ENCODE data around the gene JUNB.
"Not testable (repeated sequence)": the region's sequence is repeated elsewhere in the genome, so short reads cannot be mapped to it uniquely, and the experiment has no call there.

Gene JUNB

DNA sequence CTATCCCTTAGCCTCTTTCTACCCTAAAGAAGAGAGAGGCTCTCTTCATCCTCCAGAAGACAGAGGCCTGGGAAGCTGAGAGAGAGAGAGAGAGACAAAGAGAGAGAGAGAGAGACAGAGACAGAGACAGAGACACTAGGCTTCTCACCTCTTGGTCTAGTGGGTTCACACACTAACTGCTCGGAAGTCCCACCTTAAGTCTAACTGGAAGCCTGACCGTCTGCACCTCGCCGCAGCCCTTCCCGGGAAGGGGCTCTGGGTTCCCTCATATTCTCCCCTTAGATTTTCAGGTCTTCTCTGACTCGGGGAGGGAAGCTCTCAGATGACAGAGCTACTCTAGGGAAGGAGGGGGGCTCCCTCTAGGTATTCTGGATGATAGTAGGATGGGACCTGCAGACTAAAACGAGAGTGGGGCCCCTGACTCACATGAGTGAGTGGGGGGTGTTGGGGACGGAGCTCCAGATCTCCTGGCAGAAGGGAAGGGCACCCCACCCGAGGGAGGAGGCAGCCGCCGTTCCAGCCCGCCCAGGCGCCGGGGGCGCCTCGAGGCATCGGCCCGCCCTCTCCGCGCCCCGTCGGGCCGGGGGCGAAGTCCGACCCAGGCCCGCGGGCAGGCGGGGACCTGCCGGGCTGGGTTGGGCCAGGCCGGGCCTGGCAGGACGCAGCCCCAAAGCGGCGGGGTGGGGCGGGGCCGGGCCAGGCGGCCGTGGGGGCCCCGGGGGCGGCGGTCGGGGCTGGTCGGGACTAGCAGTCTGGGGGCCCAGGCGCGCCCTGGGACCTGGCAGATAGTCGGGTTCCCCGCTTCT is 2.0 kb upstream of the JUNB start:
- no peak for DNase-seq (ENCODE audit: low read depth)

DNA sequence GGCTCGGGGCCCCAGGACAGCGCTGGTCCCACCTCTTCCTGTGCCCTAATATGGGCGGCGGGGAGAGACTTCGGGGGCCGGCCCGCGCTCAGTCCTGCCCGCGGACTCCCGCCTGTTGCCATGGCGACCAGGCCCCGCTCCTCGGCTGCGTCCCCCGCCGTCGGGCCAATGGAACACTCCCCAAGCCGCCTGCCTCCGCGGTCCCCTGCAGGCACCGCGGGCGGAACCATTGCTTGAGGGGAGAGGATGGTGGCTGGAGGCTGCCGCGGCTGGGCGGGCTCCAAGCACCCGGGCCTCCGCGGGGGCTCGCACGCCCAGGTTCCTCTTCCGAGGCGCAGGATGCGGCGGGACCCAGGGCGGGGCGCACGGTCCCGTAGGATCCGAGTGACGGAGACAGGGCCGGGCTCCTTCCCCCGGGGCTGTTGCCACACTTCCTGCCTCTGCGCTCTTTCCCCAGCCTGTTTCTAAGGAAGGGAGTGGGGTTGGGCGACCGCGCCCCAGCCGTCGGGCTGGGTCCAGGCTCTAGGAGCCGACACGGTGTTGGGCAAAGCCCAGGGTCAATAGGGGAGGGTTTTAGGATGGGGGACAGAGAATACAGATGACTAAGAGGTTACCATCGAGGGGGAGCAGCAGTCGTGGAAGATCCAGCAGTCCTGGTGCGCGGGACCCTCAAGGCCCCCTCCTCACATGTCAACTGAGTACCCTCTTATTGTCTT is 1.2 kb upstream of the JUNB start:
- DNase-seq (ENCODE audit: low read depth) = no peak

DNA sequence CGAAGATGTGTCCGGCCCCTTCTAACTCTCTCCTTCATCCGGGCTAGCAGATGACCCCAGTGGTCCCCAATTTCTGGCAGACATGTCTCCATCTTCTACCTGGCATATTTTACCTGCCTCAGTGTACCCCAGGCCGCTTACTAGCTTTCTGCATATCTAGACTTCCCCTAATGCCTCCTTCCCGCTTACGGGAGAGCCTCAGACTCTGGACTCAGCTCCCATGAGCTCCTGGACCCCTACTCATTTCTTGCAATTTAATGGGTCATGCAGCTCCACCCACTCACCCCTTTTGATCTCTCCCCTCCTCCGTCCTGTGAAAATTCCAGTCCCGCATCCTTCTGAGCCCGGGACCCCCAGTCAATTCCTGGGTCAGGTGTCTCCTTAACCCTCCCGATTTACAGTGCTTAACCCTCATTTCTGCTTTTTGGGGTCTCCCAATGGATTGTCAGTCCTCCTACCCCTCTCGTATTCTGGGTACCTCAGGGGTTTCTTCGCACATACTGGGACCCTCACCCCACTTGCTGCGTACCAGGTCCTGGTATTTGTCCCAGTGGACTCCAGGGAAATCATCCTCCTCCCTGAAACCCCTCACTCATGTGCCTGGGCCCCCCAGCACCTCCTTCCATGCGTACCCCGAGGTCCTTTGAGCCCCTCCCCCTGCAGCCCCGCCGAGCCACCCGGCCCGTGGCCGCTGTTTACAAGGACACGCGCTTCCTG is 500 bp upstream of the JUNB start:
- DNase-seq (ENCODE audit: low read depth) = no peak

DNA sequence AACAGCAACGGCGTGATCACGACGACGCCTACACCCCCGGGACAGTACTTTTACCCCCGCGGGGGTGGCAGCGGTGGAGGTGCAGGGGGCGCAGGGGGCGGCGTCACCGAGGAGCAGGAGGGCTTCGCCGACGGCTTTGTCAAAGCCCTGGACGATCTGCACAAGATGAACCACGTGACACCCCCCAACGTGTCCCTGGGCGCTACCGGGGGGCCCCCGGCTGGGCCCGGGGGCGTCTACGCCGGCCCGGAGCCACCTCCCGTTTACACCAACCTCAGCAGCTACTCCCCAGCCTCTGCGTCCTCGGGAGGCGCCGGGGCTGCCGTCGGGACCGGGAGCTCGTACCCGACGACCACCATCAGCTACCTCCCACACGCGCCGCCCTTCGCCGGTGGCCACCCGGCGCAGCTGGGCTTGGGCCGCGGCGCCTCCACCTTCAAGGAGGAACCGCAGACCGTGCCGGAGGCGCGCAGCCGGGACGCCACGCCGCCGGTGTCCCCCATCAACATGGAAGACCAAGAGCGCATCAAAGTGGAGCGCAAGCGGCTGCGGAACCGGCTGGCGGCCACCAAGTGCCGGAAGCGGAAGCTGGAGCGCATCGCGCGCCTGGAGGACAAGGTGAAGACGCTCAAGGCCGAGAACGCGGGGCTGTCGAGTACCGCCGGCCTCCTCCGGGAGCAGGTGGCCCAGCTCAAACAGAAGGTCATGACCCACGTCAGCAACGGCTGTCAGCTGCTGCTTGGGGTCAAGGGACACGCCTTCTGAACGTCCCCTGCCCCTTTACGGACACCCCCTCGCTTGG is 966 bp downstream of the JUNB start:
- DNase-seq (ENCODE audit: low read depth) = no peak

DNA sequence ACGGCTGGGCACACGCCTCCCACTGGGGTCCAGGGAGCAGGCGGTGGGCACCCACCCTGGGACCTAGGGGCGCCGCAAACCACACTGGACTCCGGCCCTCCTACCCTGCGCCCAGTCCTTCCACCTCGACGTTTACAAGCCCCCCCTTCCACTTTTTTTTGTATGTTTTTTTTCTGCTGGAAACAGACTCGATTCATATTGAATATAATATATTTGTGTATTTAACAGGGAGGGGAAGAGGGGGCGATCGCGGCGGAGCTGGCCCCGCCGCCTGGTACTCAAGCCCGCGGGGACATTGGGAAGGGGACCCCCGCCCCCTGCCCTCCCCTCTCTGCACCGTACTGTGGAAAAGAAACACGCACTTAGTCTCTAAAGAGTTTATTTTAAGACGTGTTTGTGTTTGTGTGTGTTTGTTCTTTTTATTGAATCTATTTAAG is 1.6 kb downstream of the JUNB start:
- no peak for DNase-seq (ENCODE audit: low read depth)

DNA sequence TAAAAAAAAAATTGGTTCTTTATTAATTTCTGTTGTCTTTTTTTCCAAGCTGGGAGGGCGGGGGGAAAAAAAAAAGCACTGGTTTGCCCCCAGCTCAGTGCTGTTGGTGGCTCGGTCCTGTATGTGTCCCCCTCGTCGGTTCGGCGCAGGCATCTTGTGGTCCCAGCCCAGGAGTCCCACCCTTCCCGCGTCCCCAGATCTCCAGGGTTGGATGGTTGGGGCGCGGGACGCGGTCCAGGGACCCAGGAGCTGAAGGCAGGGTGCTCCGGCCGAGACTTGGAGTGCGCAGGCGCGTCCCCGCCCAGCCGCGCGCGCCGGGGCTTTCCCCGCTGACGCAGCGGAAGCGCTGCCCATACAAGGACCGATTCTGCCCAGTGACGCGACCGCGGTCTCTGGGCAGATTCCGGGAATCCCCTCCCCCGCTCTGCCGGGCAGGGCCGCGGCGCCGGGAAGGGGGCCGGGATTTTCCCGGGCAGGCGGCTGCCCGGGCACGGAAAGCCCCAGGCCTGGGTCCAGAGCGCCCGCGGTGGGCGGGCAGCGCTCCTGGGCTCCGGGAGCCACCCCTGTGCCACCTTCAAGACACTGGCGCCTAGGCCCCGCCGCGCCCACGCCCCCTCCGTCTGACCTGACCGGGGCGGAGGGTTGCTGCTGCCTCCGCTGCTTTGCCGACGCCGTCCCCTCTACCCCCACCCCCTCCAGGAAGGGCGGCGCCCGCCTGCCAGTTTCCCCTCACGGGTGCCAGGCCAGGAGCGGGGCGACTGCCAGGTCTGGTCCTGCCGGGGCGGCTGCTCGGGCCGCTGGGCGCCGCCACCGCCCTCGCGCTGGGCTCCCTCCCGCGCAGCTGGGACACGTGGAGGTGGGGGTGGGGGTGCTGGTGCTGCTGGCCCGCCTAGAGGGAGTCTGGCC is 2.3 kb downstream of the JUNB start:
- no peak for DNase-seq (ENCODE audit: low read depth)

DNA sequence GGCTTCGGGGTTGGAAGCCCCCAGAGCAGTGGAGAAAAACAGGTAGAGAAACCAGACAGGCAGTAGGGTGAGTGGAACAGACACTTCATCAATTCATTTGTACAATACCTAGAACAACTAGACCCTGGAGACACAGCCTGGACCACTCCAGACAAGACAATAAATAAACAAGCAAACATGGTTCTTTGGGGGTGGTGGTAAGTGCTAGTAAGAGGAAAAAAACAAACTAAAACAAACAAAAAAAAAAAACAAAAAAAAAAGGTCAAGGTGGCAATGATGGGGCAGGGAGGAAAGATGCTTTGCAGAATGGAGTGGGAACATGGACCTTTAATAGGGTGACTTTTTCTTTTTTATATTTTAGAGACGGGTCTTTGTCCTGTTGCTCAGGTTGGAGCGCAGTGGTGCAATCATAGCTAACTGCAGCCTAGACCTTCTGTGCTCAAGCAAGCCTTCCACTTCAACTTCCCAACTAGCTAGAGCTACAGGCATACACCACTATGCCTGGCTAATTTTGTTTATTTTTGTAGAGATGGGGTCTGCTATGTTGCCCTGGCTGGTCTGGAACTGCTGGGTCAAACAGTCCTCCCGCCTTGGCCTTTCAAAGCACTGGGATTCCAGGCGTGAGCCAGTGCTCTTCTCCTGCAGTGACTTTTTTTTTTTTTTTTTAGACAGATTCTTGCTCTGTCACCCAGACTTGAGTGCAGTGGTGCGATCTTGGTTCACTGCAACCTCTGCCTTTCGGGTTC is 3.1 kb downstream of the JUNB start:
- no peak for DNase-seq (ENCODE audit: low read depth)

DNA sequence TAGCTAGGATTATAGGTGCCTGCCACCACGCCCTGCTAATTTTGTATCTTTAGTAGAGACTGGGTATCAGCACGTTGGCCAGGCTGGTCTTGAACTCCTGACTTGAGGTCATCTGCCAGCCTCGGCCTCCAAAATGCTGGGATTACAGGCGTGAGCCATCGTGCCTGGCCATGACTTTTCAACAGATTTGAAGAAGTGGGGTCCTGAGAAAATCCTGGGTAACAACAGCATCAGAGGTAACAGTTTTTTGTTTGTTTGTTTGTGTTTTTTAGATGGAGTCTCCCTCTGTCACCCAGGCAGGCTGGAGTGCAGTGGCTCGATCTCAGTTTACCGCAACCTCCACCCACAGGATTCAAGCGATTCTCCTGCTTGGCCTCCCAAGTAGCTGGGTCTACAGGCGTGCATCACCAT is 3.7 kb downstream of the JUNB start:
- DNase-seq (ENCODE audit: low read depth) = no peak

DNA sequence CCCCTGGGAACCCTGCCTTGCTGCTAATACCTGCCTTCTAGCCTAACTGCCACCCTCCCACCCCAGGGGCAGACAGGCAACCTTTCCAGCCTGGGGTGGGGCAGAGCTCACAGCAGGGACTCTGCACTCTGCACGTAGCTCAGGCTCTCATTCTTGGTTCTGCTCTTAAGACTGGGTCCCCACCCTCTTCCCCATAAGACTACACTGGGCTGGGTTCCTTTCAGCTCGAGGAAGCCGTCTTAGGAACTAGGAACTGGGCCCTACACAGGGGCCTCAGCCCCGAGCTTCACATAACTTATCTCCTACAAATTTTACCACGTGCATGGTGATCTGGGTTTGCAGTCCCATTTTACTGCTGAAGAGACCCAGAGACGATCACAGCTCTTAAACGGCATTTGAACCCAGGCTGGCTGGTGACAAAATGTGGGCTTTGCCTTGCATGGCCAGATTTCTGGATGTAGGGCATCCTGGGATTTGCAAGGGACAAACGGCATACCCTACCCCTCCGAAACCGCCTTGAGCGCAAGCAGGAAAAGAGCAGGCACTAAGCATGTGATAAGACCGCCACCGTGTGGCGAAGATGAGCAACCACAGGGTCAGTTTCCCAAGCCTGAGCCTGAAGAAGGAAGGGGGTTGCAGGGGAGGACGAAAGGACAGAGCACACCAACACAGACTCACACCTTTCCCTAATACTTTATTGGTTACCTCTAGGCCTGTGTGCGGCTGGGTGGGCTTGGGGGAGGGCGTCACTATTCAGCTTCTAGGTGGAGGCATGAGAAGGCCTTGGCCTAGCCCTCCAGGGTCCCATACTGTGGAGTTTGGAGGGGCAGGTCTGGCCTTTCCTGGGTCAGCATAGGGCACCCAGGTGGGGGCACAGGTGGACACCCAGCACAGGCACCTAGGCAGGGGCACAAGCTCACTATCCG is 5.1 kb downstream of the JUNB start:
- DNase-seq (ENCODE audit: low read depth) = no peak

DNA sequence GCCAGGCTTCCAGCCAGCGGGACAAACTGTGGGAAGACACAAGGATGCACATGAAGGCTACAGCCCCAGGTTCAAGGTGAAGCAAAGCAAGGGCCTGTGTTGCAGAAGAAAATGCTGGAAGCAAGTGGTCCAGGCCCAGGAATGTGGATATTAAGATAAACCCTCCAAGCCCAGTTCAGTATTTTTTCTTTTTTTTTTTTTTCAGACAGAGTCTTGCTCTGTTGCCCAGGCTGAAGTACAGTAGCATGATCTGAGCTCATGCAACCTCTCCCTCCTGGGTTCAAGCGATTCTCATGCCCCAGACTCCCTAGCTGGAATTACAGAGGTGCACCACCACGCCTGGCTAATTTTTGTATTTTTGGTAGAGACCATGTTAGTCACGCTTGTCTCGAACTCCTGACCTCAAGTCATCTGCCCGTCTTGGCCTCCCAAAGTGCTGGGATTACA is 5.9 kb downstream of the JUNB start:
- no peak for DNase-seq (ENCODE audit: low read depth)

DNA sequence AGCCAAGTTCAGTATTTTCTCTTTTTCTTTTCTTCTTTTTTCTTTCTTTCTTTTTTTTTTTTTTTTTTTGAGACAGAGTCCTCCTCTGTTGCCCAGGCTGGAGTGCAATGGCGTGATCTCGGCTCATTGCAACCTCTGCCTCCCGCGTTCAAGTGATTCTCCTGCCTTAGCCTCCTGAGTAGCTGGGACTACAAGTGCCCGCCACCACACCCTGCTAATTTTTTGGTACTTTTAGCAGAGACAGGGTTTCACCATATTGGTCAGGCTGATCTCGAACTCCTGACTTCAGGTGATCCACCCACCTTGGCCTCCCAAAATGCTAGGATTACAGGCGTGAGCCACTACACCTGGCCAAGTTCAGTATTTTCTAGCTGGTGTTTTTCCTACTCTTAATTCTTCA is 6.3 kb downstream of the JUNB start:
- DNase-seq (ENCODE audit: low read depth) = not testable (repeated sequence)

DNA sequence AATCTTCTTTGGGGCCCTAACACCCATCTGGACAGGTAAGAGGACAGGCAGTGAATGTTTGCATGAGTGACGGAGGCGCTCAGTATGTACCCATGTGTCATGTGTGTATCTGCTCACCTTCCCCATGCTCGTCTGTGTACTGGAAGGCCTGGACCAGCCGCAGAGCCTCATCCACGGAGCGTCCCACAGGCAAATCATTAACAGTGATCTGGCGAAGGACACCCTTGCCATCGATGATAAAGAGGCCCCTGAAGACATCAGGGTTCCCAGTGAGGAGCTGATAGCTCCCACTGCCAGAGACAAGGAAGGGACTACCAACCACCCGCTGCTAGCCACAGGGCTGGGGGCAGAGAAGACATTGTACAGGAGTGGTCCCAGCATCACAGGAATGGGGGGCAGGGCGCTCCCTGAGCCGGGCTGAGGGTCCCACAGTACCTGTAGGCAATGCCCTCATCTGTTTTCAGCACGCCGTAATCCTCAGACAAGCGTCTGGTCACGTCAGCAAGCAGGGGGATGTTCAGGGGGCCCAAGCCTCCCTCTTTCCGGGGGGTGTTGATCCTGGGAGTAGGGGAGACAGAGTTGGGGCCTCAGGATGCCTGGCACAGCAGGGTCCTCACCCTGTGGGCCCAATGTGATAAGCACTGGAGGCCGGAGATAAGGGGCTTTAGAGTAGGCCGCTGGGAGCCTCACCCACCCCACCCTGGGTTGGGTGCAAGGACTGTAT is 8.6 kb downstream of the JUNB start:
- DNase-seq (ENCODE audit: low read depth) = no peak

DNA sequence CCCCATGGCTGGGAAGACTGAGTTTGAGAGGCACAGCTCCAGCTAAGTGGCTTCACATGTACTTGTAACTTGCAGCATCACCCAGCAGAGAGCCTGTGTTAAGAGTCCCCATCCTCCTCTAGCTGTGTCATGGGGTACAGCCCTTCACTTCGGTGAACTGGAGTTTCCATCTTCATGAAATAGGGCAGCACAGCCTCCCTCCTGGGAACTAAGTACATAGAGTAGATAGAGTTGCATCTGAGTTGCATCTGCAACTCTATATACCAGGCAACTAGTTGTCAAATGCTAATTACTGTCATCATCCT is 9.1 kb downstream of the JUNB start:
- no peak for DNase-seq (ENCODE audit: low read depth)

DNA sequence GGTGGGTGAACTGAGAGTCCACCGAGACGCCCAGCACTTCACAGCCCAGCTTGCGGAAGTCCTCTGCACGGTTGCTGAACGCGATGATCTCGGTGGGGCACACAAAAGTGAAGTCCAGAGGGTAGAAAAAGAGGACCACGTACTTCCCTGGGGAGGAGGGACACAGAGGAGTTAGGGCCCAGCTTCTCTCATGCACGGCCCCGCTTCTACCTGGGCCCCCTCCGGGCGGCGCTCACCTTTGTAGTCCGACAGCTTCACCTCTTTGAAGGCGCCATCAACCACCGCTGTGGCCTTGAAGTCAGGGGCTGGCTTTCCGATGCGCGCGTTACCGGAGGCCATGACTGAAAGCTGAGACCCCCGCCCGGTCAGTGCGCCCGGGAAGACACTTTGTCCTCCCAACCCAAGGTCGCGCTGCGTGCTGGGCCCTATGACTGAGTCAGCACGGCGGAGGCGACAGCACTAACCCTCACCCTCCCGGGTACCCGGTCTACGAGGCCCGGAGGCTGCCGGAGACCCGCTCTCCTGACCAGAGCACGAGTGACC is 9.7 kb downstream of the JUNB start:
- DNase-seq (ENCODE audit: low read depth) = no peak

DNA sequence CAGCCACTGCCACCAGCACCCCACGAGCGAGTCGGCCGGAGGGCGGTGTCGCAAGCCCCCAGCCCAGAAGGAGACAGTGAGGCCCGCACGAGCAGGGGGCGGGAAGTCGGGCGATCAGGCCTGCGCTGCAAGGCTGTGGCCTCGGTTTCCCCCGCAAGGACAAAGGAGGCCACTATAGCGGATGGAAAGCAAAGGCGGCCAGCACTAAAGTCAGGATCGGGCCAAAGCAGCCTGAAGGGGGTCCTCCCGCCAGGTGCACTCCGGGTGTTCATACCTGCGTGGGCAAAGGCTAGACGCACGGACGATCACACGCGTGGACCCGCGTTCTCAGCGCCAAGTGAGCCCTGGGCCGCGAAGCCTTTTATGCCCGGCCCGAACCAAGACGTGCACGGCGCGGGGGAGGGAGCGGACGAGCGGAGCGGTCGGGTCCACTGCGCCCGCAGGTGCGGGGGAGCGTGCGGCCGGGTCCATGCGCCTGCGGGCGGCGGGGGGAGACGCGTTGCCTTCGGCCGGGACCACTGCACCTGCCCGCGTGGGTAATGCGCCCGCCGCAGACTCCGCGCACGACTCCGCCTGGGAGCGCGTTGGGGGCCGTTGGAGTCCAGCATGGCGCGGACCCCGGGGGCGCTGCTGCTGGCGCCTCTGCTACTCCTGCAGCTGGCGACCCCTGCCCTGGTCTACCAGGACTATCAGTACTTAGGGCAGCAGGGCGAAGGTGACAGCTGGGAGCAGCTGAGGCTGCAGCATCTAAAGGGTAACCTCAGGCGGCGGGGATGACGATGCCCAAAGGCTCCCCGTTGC is 10.4 kb downstream of the JUNB start, which contains the start of the genes PRDX2 and THSD8:
Gene PRDX2, minus strand, starts transcription at position 335 of the 801 bp plus-strand sequence. CDS start 539 bp downstream, outside the sequence.
Gene THSD8, plus strand, starts transcription at position 604 of the 801 bp plus-strand sequence. Its CDS starts 3 bp downstream, at position 607.
- no peak for DNase-seq (ENCODE audit: low read depth)

DNA sequence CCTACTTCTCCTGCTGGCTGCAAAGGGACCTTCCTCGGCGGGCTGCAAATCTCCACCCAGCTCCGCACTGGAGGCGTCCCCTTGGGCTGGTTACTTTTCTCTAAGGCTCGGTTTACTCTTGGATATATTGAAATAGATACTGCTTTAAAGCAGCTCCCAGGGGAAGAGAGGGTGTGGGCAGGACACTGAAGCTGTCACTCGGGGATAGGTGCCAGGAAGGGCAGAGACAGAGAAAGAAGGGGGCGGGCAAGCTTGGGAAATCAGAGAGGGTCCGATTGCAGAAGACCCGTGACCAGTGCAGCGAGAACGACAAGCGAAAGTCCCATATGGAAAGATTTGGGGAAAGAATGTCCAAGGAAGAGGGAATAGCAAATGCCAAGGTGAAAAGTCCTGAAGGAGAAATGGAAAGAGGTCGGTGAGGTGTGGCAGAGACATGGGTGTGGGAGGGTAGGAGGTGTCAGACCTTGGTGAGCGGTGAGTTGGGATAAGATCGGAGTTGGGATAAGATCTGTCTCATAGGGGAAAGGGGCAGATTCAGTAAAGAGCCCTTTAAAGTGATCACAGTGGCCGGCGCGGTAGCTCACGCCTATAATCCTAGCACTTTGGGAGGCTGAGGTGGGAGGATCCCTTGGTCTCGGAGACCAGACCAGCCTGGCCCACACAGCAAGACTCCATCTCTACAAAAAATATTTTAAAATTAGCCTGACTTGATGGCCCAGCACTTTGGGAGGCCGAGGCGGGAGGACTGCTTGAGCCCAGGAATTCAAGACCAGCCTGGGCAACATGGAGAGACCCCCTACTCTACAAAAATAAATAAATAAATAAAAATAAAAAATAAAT is 11.2 kb downstream of the JUNB start:
- DNase-seq (ENCODE audit: low read depth) = no peak

Measured in non-pigmented ciliary epithelial cell (primary cell).